Nephron progenitor cell (in vitro differentiated cells): ENCODE measurements around the gene OR4E1.

Experiments
- DNase-seq: peaks from one replicate; pipeline ENCODE4 v3.0.0; 2021
- H3K27ac Mint-ChIP-seq: 2 replicates; pipeline ENCODE4 v1.8.0; 2021; ENCODE audit warnings: mild to moderate bottlenecking, moderate library complexity, mixed read lengths
- H3K27me3 Mint-ChIP-seq: 2 replicates; pipeline ENCODE4 v1.8.0; 2021; ENCODE audit warnings: mild to moderate bottlenecking, low read depth, mixed read lengths; ENCODE audit not compliant: poor library complexity
- H3K36me3 Mint-ChIP-seq: 2 replicates; pipeline ENCODE4 v1.8.0; 2021; ENCODE audit warnings: low read depth, mixed read lengths
- H3K4me1 Mint-ChIP-seq: 2 replicates; pipeline ENCODE4 v1.8.0; 2021; ENCODE audit warnings: mixed read lengths
- H3K4me3 Mint-ChIP-seq: 2 replicates; pipeline ENCODE4 v1.8.0; 2021; ENCODE audit warnings: mild to moderate bottlenecking, moderate library complexity, mixed read lengths
- H3K9me3 Mint-ChIP-seq: 2 replicates; pipeline ENCODE4 v1.8.0; 2021; ENCODE audit warnings: mild to moderate bottlenecking, moderate library complexity, mixed read lengths
- CTCF ChIP-seq: fragments of 200-600 bp; sonication (generic); IDR thresholded peaks from 2 replicates; pipeline ENCODE4 v1.5.0; 2021; ENCODE audit warnings: antibody characterized with exemption

Gene OR4E1

GRCh38 chr14:21686468-21686867 lies 12.8 kb upstream of the OR4E1 start:
- Mint-ChIP-seq H3K27me3 (peaks cover 32% of the 10 kb centered on the region), H3K4me3 (no peak overlapping the region), H3K27ac (no peak overlapping the region), H3K36me3 (no peaks in the 10 kb centered on the region), H3K4me1 (no peaks in the 10 kb centered on the region), H3K9me3 (peaks cover 14% of the 10 kb centered on the region)
- no peak for DNase-seq
- TF ChIP-seq CTCF, result no peak

- no peak overlapping the region for H3K4me3 Mint-ChIP-seq
- no peak for TF ChIP-seq CTCF
- H3K27me3 Mint-ChIP-seq, result peaks cover 15% of the 10 kb centered on the region
- H3K27ac Mint-ChIP-seq, result no peak overlapping the region
- no peaks in the 10 kb centered on the region for H3K36me3 Mint-ChIP-seq
- no peaks in the 10 kb centered on the region for H3K4me1 Mint-ChIP-seq
- no peak for DNase-seq
- H3K9me3 Mint-ChIP-seq, result peaks cover 12% of the 10 kb centered on the region
Observed at GRCh38 chr14:21680072-21680471, 6.5 kb upstream of the OR4E1 start.

DNA sequence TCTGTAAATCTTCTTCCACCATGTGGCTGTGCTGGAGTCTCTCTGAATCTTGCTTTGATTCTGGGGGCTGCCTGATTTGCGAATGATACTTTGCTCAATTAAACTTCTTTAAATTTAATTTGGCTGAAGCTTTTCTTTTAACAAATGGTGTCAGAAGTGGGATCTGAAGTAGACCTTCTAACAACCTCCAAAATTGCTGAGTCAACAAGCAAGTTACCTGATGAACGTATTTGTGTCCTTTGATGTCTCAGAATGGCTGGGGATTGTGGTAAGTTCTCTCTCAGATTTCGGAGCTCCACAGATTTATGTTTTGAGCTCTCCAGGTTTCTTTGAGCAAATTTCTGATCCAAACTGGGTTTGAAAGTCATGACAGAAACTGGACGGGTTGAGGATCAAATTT lies 1.9 kb upstream of the OR4E1 start:
- Mint-ChIP-seq H3K27ac (no peak overlapping the region), H3K9me3 (peaks cover 12% of the 10 kb centered on the region)
- TF ChIP-seq CTCF, result no peak

DNA sequence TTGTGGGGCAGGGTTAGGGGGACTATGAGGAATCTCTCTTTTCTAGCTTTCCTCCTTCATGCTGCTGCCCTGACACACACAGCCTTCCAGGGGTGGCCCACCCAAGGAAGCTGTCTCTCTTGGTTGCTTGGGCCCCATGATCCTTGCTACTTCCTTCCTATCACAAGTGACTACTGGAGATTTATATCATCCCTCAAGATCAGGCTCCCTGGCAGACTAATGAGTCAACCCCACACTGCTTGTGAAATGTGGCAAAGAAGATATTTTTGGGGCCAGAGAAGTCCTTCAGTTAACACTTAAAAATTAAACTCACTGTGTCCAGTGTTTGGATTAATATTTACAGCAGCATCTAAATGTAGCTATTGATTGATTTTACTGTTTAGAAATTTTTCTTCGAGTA lies 1.5 kb downstream of the OR4E1 start:
- Mint-ChIP-seq H3K36me3 (no peaks in the 10 kb centered on the region), H3K4me3 (no peak overlapping the region), H3K27ac (no peak overlapping the region), H3K4me1 (no peaks in the 10 kb centered on the region), H3K9me3 (peaks cover 10% of the 10 kb centered on the region), H3K27me3 (peaks cover 9% of the 10 kb centered on the region)
- no peak for DNase-seq
- TF ChIP-seq CTCF, result no peak

More for the DNA sequence above, 1.9 kb upstream of the OR4E1 start:
- Mint-ChIP-seq H3K27me3 (peaks cover 2% of the 10 kb centered on the region), H3K36me3 (no peaks in the 10 kb centered on the region), H3K4me1 (no peaks in the 10 kb centered on the region), H3K4me3 (no peak overlapping the region)
- no peak for DNase-seq

DNA sequence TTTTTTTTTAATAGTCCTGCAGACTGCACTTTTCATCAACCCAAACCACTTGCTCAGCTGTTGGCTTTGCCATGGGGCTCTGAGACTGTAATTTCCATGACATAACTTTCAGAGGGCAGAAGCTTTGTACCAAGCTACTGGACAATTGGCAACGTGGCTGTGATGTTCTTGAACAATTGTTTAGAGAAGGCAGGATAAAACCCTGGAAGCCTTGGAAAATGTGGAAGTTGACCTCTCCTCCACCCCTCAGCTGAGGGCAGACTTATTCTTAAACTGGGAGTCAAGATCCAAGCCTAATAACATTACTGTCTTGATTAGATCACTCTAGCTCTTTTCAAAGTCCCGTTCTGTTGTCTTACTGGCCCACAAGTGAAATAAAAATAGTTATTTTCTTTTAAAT lies 2.2 kb downstream of the OR4E1 start:
- H3K4me3 Mint-ChIP-seq, result no peak overlapping the region
- H3K36me3 Mint-ChIP-seq, result no peaks in the 10 kb centered on the region
- H3K9me3 Mint-ChIP-seq, result peaks cover 9% of the 10 kb centered on the region
- no peaks in the 10 kb centered on the region for H3K4me1 Mint-ChIP-seq
- no peak overlapping the region for H3K27ac Mint-ChIP-seq
- no peak for DNase-seq
- H3K27me3 Mint-ChIP-seq, result peaks cover 9% of the 10 kb centered on the region
- TF ChIP-seq CTCF, result no peak

- Mint-ChIP-seq H3K9me3 (no peaks in the 10 kb centered on the region), H3K4me1 (no peaks in the 10 kb centered on the region), H3K4me3 (no peak overlapping the region), H3K27me3 (peaks cover 9% of the 10 kb centered on the region), H3K27ac (no peak overlapping the region), H3K36me3 (no peaks in the 10 kb centered on the region)
- no peak for TF ChIP-seq CTCF
- DNase-seq, result no peak
Observed at GRCh38 chr14:21669284-21669683, 4.3 kb downstream of the OR4E1 start.
